NCI-H1436 treated with DMSO at 0.1 percent for 48 hours (cell line): ENCODE measurements around the gene SOCS4.
A peak's percentile ranks its signal among the peaks of the same experiment; 100 is the strongest.
"Not testable (repeated sequence)": the region's sequence is repeated elsewhere in the genome, so short reads cannot be mapped to it uniquely, and the experiment has no call there.

ENCODE experiments used
- DNase-seq: peaks from one replicate; lab custom pipeline; 2025; lab: John Stamatoyannopoulos, UW

SOCS4 gene

GRCh38 chr14:55026793-55027561, at the start of gene SOCS4, which contains the start of gene WDHD1:
TSS of gene SOCS4 (plus strand) at chr14:55027236. CDS start at chr14:55043042, 15,806 bp downstream.
TSS of gene WDHD1 (minus strand) at chr14:55027099. CDS start at chr14:55026787, 312 bp downstream.
- DNase-seq: peak; percentile 63

GRCh38 chr14:54979039-54979438, 48.0 kb upstream of the SOCS4 start:
- no peak for DNase-seq

GRCh38 chr14:54981698-54982097, 45.3 kb upstream of the SOCS4 start:
- DNase-seq: no peak

GRCh38 chr14:54985156-54985555, 41.9 kb upstream of the SOCS4 start:
- no peak for DNase-seq

GRCh38 chr14:55000381-55000780, 26.7 kb upstream of the SOCS4 start:
- no peak for DNase-seq

GRCh38 chr14:55005071-55005470, 22.0 kb upstream of the SOCS4 start:
- DNase-seq: no peak

GRCh38 chr14:55015006-55015405, 12.0 kb upstream of the SOCS4 start:
- DNase-seq: no peak

- no peak for DNase-seq
These were observed 7.0 kb upstream of the SOCS4 start for GRCh38 chr14:55019968-55020554.

GRCh38 chr14:55024365-55024764, 2.7 kb upstream of the SOCS4 start:
- DNase-seq: not testable (repeated sequence)

- no peak for DNase-seq
These were observed 1.1 kb upstream of the SOCS4 start for GRCh38 chr14:55025948-55026347.

GRCh38 chr14:55026441-55026792, 619 bp upstream of the SOCS4 start:
- no peak for DNase-seq

GRCh38 chr14:55028066-55028465, 1.0 kb downstream of the SOCS4 start:
- no peak for DNase-seq

GRCh38 chr14:55028476-55028875, 1.4 kb downstream of the SOCS4 start:
- DNase-seq: no peak

- no peak for DNase-seq
These were observed 4.2 kb downstream of the SOCS4 start for GRCh38 chr14:55031190-55031589.

- not testable (repeated sequence) for DNase-seq
These were observed 11.0 kb downstream of the SOCS4 start for GRCh38 chr14:55037995-55038394.

GRCh38 chr14:55038708-55039107, 11.7 kb downstream of the SOCS4 start:
- DNase-seq: no peak

GRCh38 chr14:55043528-55043927, 16.5 kb downstream of the SOCS4 start:
- DNase-seq: no peak

- no peak for DNase-seq
These were observed 18.1 kb downstream of the SOCS4 start for GRCh38 chr14:55045087-55045486.

- no peak for DNase-seq
These were observed 20.4 kb downstream of the SOCS4 start for GRCh38 chr14:55047301-55048053.

GRCh38 chr14:55048900-55049436, 21.9 kb downstream of the SOCS4 start:
- DNase-seq: no peak

GRCh38 chr14:55051165-55051422, 24.1 kb downstream of the SOCS4 start:
- no peak for DNase-seq

- peak; percentile 58 for DNase-seq
These were observed 24.6 kb downstream of the SOCS4 start, which contains the start of gene MAPK1IP1L for GRCh38 chr14:55051423-55052268. TSS of gene MAPK1IP1L (plus strand) at chr14:55051647. CDS start at chr14:55061684, 10,037 bp downstream.
